HPDE6-E6E7 (cell line): ENCODE results near the gene DLG1.
A peak's percentile ranks its signal among the peaks of the same experiment; 100 is the strongest.

ENCODE experiments used
- DNase-seq: peaks from one replicate; pipeline ENCODE4 v3.0.0; 2011; ENCODE audit warnings: missing footprints; ENCODE audit errors: extremely low spot score

Gene DLG1

DNA sequence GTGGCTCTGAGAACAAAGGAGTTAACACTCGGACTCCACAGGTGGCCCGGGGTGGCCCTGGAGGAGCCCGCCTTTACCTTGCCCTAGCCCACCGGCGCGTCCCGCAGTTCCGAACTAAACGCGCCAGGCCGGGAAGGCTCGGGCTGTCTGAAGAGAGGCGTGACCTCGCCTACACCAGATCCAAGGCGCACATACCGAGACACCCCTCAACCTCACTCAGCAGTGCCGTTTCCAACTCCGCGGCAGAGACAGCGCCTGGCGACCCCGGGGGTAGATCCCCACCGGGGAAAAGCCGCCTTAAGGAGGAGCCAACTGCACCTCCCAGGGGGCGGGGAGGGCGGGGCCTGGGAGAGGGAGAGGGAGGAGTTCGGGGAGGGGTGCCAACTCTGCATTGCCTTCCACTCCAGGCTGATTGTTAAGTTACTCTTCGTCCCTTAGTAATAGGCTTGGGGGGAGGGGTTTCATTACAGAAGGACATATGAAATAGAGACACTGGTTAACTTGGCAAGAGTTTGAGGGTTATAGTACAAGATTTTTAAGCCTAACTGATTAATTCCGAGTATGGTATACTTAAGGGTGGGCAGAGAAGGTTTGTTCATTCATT is at the start of gene DLG1:
Gene DLG1, minus strand, starts transcription at position 272 of the 604 bp plus-strand sequence. CDS start 1,408 bp downstream, outside the sequence.
- peak; percentile 83 for DNase-seq

- no peak for DNase-seq
Observed at GRCh38 chr3:197348014-197348413, 49.6 kb upstream of the DLG1 start.

DNA sequence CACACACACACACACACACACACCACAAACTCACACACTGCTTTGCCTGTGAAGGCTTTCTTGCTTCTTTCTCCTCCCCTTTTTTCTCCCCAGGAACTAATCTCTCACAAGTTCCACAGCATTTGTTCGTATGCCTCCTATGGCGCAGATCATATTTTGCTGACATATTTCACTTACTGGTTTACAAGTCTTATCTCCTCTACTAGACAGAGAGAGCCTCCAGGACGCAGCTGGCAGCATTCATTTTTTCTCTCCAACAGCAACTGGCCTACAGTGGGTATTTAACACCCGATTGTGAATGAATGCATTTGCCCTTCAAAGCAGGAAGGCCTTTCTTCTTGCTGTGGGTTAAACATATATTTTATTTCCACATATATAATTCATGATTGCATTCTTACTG is 47.0 kb upstream of the DLG1 start:
- DNase-seq = no peak

DNA sequence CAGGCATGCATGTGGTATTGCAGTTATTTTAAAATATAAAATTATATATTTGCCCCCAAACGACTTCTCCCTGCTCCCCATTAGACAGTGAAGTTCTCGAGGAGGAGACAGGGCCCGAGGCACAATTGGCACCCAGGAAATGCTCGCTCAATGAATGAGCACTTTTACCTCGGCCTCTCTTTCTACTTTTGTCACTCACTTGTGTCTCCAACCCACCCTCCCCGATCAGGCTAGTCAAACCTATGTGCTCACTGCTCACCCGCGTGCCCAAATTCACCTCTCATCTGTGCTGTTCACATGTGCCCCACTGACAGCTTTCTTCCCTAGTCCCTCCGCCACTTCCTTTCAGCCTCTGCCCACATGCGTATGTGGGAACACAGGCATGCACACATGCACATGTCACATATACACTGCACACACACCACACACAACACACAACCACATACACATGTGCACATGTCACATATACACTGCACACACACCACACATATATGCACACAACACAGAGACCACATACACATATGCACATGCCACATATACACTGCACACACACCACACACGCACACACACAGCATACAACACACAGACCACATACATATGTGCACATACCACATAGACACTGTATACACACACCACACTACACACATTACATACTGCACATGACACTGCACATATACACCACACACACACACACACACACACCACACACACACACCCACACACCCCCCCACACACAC is 46.3 kb upstream of the DLG1 start:
- DNase-seq = no peak

- no peak for DNase-seq
Observed at GRCh38 chr3:197343656-197344408, 45.4 kb upstream of the DLG1 start.

GRCh38 chr3:197343111-197343510 is 44.7 kb upstream of the DLG1 start:
- no peak for DNase-seq

DNA sequence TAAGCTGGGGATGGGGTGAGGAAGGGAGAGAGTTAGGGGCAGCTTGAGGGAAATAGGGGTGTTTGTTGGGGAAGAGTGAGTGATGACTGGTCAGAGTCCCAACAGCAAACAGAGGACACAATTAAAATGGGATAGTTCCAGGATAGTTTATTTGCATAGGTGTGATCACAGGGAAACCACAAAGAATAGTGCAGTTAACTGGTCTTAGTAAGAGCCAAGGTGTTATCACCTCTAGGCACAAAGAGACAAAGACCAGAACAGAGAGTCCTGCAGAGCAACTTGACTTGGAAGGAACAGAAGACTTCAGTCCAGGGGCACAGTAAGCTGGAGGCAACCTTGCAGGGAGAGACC is 42.1 kb upstream of the DLG1 start:
- DNase-seq = no peak

- DNase-seq = no peak
Observed at GRCh38 chr3:197339841-197340520, 41.6 kb upstream of the DLG1 start.

DNA sequence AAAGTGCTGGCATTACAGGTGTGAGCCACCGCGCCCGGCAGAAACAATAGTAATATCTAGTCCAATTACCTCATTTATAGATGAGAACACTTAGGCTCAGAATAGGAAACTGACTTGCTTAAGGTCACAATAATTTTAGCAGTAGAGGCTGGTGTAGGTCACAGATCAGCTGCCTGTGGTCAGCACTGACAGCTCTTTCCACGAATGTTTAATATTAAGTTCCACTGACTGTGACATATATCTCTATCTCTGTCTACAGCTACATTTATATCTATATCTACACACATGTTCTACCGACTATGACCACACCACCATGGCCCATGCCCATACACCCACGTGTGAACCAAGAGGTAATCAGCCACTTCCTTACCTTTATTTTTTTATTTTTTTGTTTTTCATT is 40.2 kb upstream of the DLG1 start:
- DNase-seq = no peak

GRCh38 chr3:197337656-197338055 is 39.2 kb upstream of the DLG1 start:
- no peak for DNase-seq

GRCh38 chr3:197337214-197337613 is 38.8 kb upstream of the DLG1 start:
- no peak for DNase-seq

DNA sequence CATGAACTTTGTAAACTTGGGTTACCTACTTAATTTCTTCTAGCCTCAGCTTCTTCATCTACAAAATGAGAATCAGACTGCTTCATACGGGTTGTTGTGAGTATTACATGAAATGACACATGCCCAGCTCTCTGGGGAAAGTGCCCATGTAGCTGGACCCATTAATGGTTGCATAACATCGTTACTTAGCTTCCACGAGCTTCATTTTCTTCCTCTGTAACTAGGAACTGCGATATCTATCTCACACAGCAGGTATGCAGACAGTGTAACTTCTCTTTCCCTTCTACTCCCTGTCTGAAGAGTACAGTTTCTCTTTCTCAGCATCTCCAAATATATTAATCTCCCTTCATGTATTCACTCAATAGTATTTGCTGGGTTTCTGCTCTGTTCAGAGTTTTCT is 37.9 kb upstream of the DLG1 start:
- no peak for DNase-seq

DNA sequence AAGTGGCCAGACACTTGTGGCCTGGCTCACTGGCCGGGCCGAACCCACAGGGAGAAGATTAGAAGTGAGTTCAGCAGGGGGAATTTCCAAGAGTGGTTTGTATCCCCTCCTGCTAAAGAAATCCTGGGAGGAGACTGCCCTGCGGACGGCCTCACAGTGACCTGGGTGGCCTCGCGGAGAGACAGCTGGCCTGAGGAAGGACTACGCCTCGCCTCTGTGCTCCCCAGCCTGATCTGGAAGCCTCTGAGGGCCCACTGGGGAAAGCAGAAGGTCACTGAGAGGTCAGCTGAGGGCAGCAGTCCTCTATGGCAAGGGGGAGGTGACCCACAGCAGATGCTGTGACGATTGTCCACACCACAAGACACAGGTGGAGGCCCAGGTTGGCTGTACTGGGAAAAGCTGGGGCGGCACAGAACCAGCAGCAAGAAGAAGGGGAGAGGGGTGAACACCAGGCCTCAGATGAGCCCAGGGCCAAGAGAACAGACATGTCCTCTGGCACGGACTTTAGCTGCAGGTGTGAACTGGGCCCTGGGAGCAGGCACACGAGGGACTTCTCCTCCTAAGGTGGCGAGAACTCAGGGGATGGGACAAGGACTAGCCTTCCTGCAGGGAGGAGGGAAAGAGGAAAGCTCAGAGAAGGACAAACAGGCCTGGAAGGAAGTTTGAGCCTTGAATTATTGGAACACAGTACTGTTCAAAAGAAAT is 37.2 kb upstream of the DLG1 start:
- DNase-seq = no peak

- DNase-seq = no peak
Observed at GRCh38 chr3:197333901-197334639, 35.7 kb upstream of the DLG1 start.

- DNase-seq = no peak
Observed at GRCh38 chr3:197331131-197331530, 32.7 kb upstream of the DLG1 start.

DNA sequence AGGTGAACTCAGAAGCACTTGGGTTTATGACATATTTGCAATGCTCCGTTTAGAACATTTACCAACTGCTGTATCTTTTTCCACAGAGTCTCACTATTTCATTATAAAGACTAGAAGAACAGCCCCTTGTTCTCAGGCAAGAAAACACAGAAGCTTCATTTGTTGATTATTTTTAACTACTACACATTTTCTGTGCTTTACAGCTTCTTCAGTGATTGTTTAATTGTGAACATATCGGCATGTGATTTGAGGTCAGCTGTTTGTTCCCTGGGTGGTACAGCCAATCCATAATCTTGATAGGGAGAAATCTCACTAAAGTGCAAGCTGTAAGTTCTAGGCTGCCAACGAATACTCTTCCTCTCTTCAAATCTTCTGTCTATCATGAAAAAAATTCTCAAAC is 31.0 kb upstream of the DLG1 start:
- DNase-seq = no peak

GRCh38 chr3:197328198-197328597 is 29.8 kb upstream of the DLG1 start:
- no peak for DNase-seq

DNA sequence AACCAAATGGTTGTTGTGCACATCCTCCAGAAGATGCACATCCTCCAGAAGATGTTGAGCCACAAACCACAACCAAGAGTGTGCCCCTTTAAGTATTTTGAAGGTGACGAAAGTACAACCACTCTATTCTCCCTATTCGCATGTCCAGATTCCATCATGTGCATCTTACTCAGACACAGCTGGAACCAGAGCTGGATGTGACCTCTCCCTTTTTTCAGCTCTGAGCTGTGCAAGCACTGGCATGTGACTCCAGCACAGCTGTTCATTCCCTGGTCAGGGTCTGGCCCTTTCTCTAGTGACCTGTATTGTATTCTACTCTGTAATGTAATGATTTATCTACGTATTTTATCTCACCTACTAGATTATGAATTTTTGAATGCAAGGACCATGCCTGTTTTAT is 29.3 kb upstream of the DLG1 start:
- no peak for DNase-seq

- no peak for DNase-seq
Observed at GRCh38 chr3:197325773-197326172, 27.4 kb upstream of the DLG1 start.

DNA sequence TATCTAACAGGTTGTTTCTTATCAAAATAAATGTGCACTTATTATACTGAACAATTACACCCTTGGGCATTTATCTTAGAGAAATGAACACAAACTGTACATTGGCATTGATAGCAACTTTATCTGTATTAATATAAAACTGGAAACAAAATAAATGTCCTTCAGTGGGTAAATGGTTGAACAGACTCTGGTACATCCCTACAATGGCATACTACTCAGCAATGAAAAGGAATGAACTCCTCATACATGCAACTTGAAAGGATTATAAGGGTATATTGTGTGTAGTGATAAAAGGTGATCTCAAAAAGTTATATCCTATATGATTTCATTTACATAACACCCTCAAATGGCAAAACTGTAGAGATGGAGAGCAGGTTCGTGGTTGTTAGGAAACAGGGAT is 23.7 kb upstream of the DLG1 start:
- DNase-seq = no peak

GRCh38 chr3:197320582-197320981 is 22.2 kb upstream of the DLG1 start:
- DNase-seq = no peak
